Trophoblast cell (in vitro differentiated cells and primary cell): ENCODE measurements around the gene TCOF1.
A peak's percentile ranks its signal among the peaks of the same experiment; 100 is the strongest.

Source experiments
- DNase-seq, 2 donors: peaks; one replicate each; pipeline ENCODE4 v3.0.0-alpha.2; 2016
- H2AFZ ChIP-seq: 2 replicates; pipeline ENCODE4 v1.6.1; 2013; ENCODE audit warnings: low read length, moderate library complexity, mild to moderate bottlenecking; ENCODE audit not compliant: insufficient read depth, poor library complexity
- H2AK5ac ChIP-seq: 2 replicates; pipeline ENCODE4 v1.6.1; 2013; ENCODE audit warnings: mild to moderate bottlenecking, low read length
- H2BK120ac ChIP-seq: 2 replicates; pipeline ENCODE4 v1.6.1; 2013; ENCODE audit warnings: low read length, mild to moderate bottlenecking, moderate library complexity; ENCODE audit not compliant: insufficient read depth, poor library complexity
- H2BK12ac ChIP-seq: 2 replicates; pipeline ENCODE4 v1.6.1; 2013; ENCODE audit warnings: mild to moderate bottlenecking, low read length, moderate library complexity
- H2BK5ac ChIP-seq: 2 replicates; pipeline ENCODE4 v1.6.1; 2013; ENCODE audit warnings: low read length, low read depth, moderate library complexity, mild to moderate bottlenecking; ENCODE audit not compliant: poor library complexity
- H3K14ac ChIP-seq: 2 replicates; pipeline ENCODE4 v1.6.1; 2013; ENCODE audit warnings: mild to moderate bottlenecking, low read length
- H3K18ac ChIP-seq: 2 replicates; pipeline ENCODE4 v1.6.1; 2013; ENCODE audit warnings: mild to moderate bottlenecking, low read length
- H3K23ac ChIP-seq: 2 replicates; pipeline ENCODE4 v1.6.1; 2013; ENCODE audit warnings: low read length
- H3K27ac ChIP-seq: 2 replicates; pipeline ENCODE4 v1.5.1; 2013; ENCODE audit warnings: low read depth, mild to moderate bottlenecking, inconsistent platforms, low read length, moderate library complexity
- H3K27me3 ChIP-seq: 2 replicates; pipeline ENCODE4 v1.6.1; 2013; ENCODE audit warnings: inconsistent platforms, mild to moderate bottlenecking, low read length, moderate library complexity; ENCODE audit not compliant: insufficient read depth
- H3K36me3 ChIP-seq, 2 experiments: 1 replicate in 1 of 2; 2 replicates in 1 of 2; pipeline ENCODE4 v1.6.1; 2013; ENCODE audit warnings: low read length in 2 of 2, mild to moderate bottlenecking in 2 of 2, moderate library complexity in 1 of 2; ENCODE audit not compliant: insufficient read depth in 2 of 2, control insufficient read depth in 1 of 2
- H3K4ac ChIP-seq: 2 replicates; pipeline ENCODE4 v1.6.1; 2013; ENCODE audit warnings: low read depth, mild to moderate bottlenecking, low read length, moderate library complexity
- H3K4me1 ChIP-seq, 2 experiments: 1 replicate in 1 of 2; 2 replicates in 1 of 2; pipeline ENCODE4 v1.6.1; 2013; ENCODE audit warnings: low read length in 2 of 2, mild to moderate bottlenecking in 2 of 2, moderate library complexity in 1 of 2; ENCODE audit not compliant: insufficient read depth in 2 of 2, control insufficient read depth in 1 of 2
- H3K4me2 ChIP-seq: 2 replicates; pipeline ENCODE4 v1.6.1; 2013; ENCODE audit warnings: inconsistent platforms, mild to moderate bottlenecking, low read length, moderate library complexity
- H3K4me3 ChIP-seq: 2 replicates; pipeline ENCODE4 v1.5.1; 2013; ENCODE audit warnings: mild to moderate bottlenecking, low read depth, low read length, inconsistent platforms
- H3K79me1 ChIP-seq: one replicate; pipeline ENCODE4 v1.6.1; 2013; ENCODE audit warnings: low read length
- H3K79me2 ChIP-seq: 2 replicates; pipeline ENCODE4 v1.6.1; 2013; ENCODE audit warnings: low read length, mild to moderate bottlenecking; ENCODE audit not compliant: control insufficient read depth, insufficient read depth, poor library complexity
- H3K9ac ChIP-seq: 2 replicates; pipeline ENCODE4 v1.6.1; 2013; ENCODE audit warnings: mild to moderate bottlenecking, low read length
- H3K9me3 ChIP-seq: 2 replicates; pipeline ENCODE4 v1.6.1; 2013; ENCODE audit warnings: low read depth, mild to moderate bottlenecking, control low read depth, inconsistent platforms, low read length; ENCODE audit not compliant: insufficient read depth
- H4K12ac ChIP-seq: 2 replicates; pipeline ENCODE4 v1.6.1; 2013; ENCODE audit warnings: low read depth, mild to moderate bottlenecking, low read length, moderate library complexity
- H4K8ac ChIP-seq: 2 replicates; pipeline ENCODE4 v1.6.1; 2013; ENCODE audit warnings: low read depth, mild to moderate bottlenecking, low read length, moderate library complexity
- H4K91ac ChIP-seq: one replicate; pipeline ENCODE4 v1.6.1; 2013; ENCODE audit warnings: low read depth, mild to moderate bottlenecking, low read length, moderate library complexity
- WGBS: extraction: QIAGEN DNeasy Blood & Tissue Kit; methylation state at CpG from one replicate; pipeline ENCODE4 v1.1.7; 2013; ENCODE audit warnings: missing lambda C conversion rate; ENCODE audit not compliant: insufficient read length, insufficient coverage; ENCODE audit errors: extremely low coverage; 5-methylcytosine and 5-hydroxymethylcytosine counted together

The TCOF1 gene

GRCh38 chr5:150392680-150393079 is 35.2 kb downstream of the TCOF1 start:
- no peak overlapping the region for H2BK12ac ChIP-seq
- H3K27ac ChIP-seq, result no peak overlapping the region
- H3K9me3 ChIP-seq, result peaks cover 6% of the 10 kb centered on the region
- no CpG with 5 or more reads among the region's 7 CpGs for WGBS
- no peak overlapping the region for H4K91ac ChIP-seq
- H2AFZ ChIP-seq, result no peak overlapping the region
- no peak overlapping the region for H3K9ac ChIP-seq
- no peak overlapping the region for H2BK5ac ChIP-seq
- H4K12ac ChIP-seq, result no peak overlapping the region
- no peak overlapping the region for H3K14ac ChIP-seq
- no peak for DNase-seq
- no peak overlapping the region for H2AK5ac ChIP-seq
- H3K4me3 ChIP-seq, result no peak overlapping the region
- H3K4me2 ChIP-seq, result no peak overlapping the region
- H3K4me1 ChIP-seq, result peaks cover 8 to 16% of the 10 kb centered on the region in 2 experiments
- peaks cover 85% of the 10 kb centered on the region in 2 experiments for H3K36me3 ChIP-seq
- H3K4ac ChIP-seq, result no peak overlapping the region
- no peak overlapping the region for H2BK120ac ChIP-seq
- H3K23ac ChIP-seq, result no peak overlapping the region
- no peaks in the 10 kb centered on the region for H3K79me2 ChIP-seq
- H3K18ac ChIP-seq, result no peak overlapping the region
- H4K8ac ChIP-seq, result no peak overlapping the region
- H3K79me1 ChIP-seq, result peaks cover 3% of the 10 kb centered on the region
- H3K27me3 ChIP-seq, result no peaks in the 10 kb centered on the region

- peaks cover 5% of the 10 kb centered on the region for H3K9me3 ChIP-seq
- WGBS, result no CpG with 5 or more reads among the region's 3 CpGs
- H2AFZ ChIP-seq, result no peak overlapping the region
These were observed 35.7 kb downstream of the TCOF1 start for GRCh38 chr5:150393096-150393645.

GRCh38 chr5:150394131-150394530 is 36.6 kb downstream of the TCOF1 start:
- H3K79me1 ChIP-seq, result no peaks in the 10 kb centered on the region
- no peak overlapping the region for H3K4me2 ChIP-seq
- H3K4me3 ChIP-seq, result no peak overlapping the region
- H3K9ac ChIP-seq, result no peak overlapping the region
- H4K12ac ChIP-seq, result no peak overlapping the region
- H3K4ac ChIP-seq, result no peak overlapping the region
- DNase-seq, result peak; percentile 53 to 61
- no peaks in the 10 kb centered on the region for H3K79me2 ChIP-seq
- no peak overlapping the region for H2BK120ac ChIP-seq
- H3K27me3 ChIP-seq, result no peaks in the 10 kb centered on the region
- H3K4me1 ChIP-seq, result peaks cover 8 to 14% of the 10 kb centered on the region in 2 experiments
- no peak overlapping the region for H2AFZ ChIP-seq
- no peak overlapping the region for H2BK5ac ChIP-seq
- H3K36me3 ChIP-seq, result peaks cover 90% of the 10 kb centered on the region in 2 experiments
- peaks cover 5% of the 10 kb centered on the region for H3K9me3 ChIP-seq
- no peak overlapping the region for H2AK5ac ChIP-seq
- no peak overlapping the region for H3K27ac ChIP-seq
- WGBS, result no CpG with 5 or more reads among the region's 3 CpGs
- H2BK12ac ChIP-seq, result no peak overlapping the region
- H3K23ac ChIP-seq, result no peak overlapping the region
- H3K18ac ChIP-seq, result no peak overlapping the region
- H4K8ac ChIP-seq, result no peak overlapping the region
- no peak overlapping the region for H4K91ac ChIP-seq
- no peak overlapping the region for H3K14ac ChIP-seq

More at GRCh38 chr5:150393096-150393645, 35.7 kb downstream of the TCOF1 start:
- no peaks in the 10 kb centered on the region for H3K79me1 ChIP-seq
- no peak overlapping the region for H2BK120ac ChIP-seq
- H3K79me2 ChIP-seq, result no peaks in the 10 kb centered on the region
- H3K4ac ChIP-seq, result no peak overlapping the region
- no peak overlapping the region for H2AK5ac ChIP-seq
- H2BK5ac ChIP-seq, result no peak overlapping the region
- no peak overlapping the region for H3K18ac ChIP-seq
- no peak overlapping the region for H3K23ac ChIP-seq
- no peak overlapping the region for H3K27ac ChIP-seq
- no peak overlapping the region for H2BK12ac ChIP-seq
- no peaks in the 10 kb centered on the region for H3K27me3 ChIP-seq
- DNase-seq, result no peak
- peaks cover 8 to 14% of the 10 kb centered on the region in 2 experiments for H3K4me1 ChIP-seq
- no peak overlapping the region for H3K9ac ChIP-seq
- H3K4me2 ChIP-seq, result no peak overlapping the region
- no peak overlapping the region for H3K4me3 ChIP-seq
- no peak overlapping the region for H4K12ac ChIP-seq
- no peak overlapping the region for H4K91ac ChIP-seq
- peaks cover 85 to 86% of the 10 kb centered on the region in 2 experiments for H3K36me3 ChIP-seq
- H3K14ac ChIP-seq, result no peak overlapping the region
- no peak overlapping the region for H4K8ac ChIP-seq

- Histone ChIP-seq H4K91ac (no peak overlapping the region), H3K23ac (no peak overlapping the region), H4K8ac (no peak overlapping the region), H2BK5ac (no peak overlapping the region), H3K4me2 (no peak overlapping the region), H3K18ac (no peak overlapping the region), H4K12ac (no peak overlapping the region), H2BK12ac (no peak overlapping the region), H2BK120ac (no peak overlapping the region), H3K36me3 (peaks cover 90% of the 10 kb centered on the region in 2 experiments), H3K9me3 (peaks cover 2% of the 10 kb centered on the region), H3K9ac (no peak overlapping the region), H3K14ac (no peak overlapping the region), H3K27me3 (no peaks in the 10 kb centered on the region), H2AK5ac (no peak overlapping the region), H3K4me1 (peaks cover 8 to 11% of the 10 kb centered on the region in 2 experiments), H3K27ac (no peak overlapping the region), H3K79me1 (no peaks in the 10 kb centered on the region), H3K4ac (no peak overlapping the region), H2AFZ (no peak overlapping the region), H3K4me3 (no peak overlapping the region), H3K79me2 (no peaks in the 10 kb centered on the region)
- no peak for DNase-seq
- no CpG with 5 or more reads among the region's 13 CpGs for WGBS
These were observed 37.6 kb downstream of the TCOF1 start for GRCh38 chr5:150394912-150395687.
